Body of pancreas (tissue), 4 donors: ENCODE measurements around the gene CLDN6.

ENCODE experiments used
- CTCF ChIP-seq, 7 experiments: fragments of 450-650 bp in 4 of 7; fragments of 200-600 bp in 3 of 7; sonication (generic) in 3 of 7; IDR thresholded peaks; one replicate each; pipeline ENCODE4 v1.5.1; 2016 to 2019; ENCODE audit warnings: antibody characterized with exemption in 7 of 7
- POLR2A ChIP-seq, 3 donors: fragments of 450-650 bp; IDR thresholded peaks; one replicate each; pipeline ENCODE4 v1.6.1; 2016; ENCODE audit warnings: antibody characterized with exemption in 3 of 3, mild to moderate bottlenecking in 2 of 3

- peak; percentile 95 to 97 (median 95) for TF ChIP-seq POLR2A (IDR thresholded peaks at IDR 0.05)
- no peak for TF ChIP-seq CTCF (IDR thresholded peaks at IDR 0.05)
These were observed 37.5 kb downstream of the CLDN6 start, which contains the start of gene PKMYT1 for GRCh38 chr16:2980227-2981176.
